Stimulated activated CD8-positive, alpha-beta memory T cell treated with anti-CD3 and anti-CD28 coated beads, Interleukin-4, amount 100 ng/mL, for 24 hours (primary cell): ENCODE data around the gene OAS1.

Source experiments
- DNase-seq: peaks from one replicate; pipeline ENCODE4 v3.0.0-alpha.2; 2020; ENCODE audit warnings: low read depth

OAS1 gene

GRCh38 chr12:112967306-112967705 is 60.5 kb downstream of the OAS1 start:
- DNase-seq, result no peak

- DNase-seq, result no peak
Measured at GRCh38 chr12:112967858-112968257, 61.1 kb downstream of the OAS1 start.
